Measurements from ENCODE around the gene MYT1. TPM values are rescaled to one million over a fixed set of nuclear protein-coding genes. Genes with fewer than 3 reads are reported as not detected.
A peak's percentile ranks its signal among the peaks of the same experiment; 100 is the strongest.

The MYT1 gene
- total RNA-seq, 3 donors from 2014 or later: not detected

GRCh38 chr20:64155258-64156135 lies 8.8 kb upstream of the MYT1 start:
- no peak for DNase-seq
- no peak for ATAC-seq
- no peak overlapping the region for H3K4me3 Mint-ChIP-seq
- no peaks in the 10 kb centered on the region for H3K4me1 Mint-ChIP-seq (ENCODE audit: low read depth)
- H3K9me3 Mint-ChIP-seq: no peaks in the 10 kb centered on the region
- H3K27me3 Mint-ChIP-seq (ENCODE audit: low read depth): peaks cover 13% of the 10 kb centered on the region
- no peaks in the 10 kb centered on the region for H3K36me3 Mint-ChIP-seq (ENCODE audit: insufficient read depth)

- no peaks in the 10 kb centered on the region for H3K36me3 Mint-ChIP-seq (ENCODE audit: insufficient read depth)
- H3K9me3 Mint-ChIP-seq: no peaks in the 10 kb centered on the region
- ATAC-seq (no peak), DNase-seq (no peak)
- no peak overlapping the region for H3K4me3 Mint-ChIP-seq
- peaks cover 22% of the 10 kb centered on the region for H3K27me3 Mint-ChIP-seq (ENCODE audit: low read depth)
- H3K4me1 Mint-ChIP-seq (ENCODE audit: low read depth): no peaks in the 10 kb centered on the region
These were observed 7.9 kb upstream of the MYT1 start for GRCh38 chr20:64156136-64156885.

GRCh38 chr20:64156886-64157875 lies 7.1 kb upstream of the MYT1 start:
- H3K4me3 Mint-ChIP-seq: no peak overlapping the region
- no peaks in the 10 kb centered on the region for H3K4me1 Mint-ChIP-seq (ENCODE audit: low read depth)
- DNase-seq (no peak), ATAC-seq (no peak)
- H3K27me3 Mint-ChIP-seq (ENCODE audit: low read depth): peaks cover 30% of the 10 kb centered on the region
- no peaks in the 10 kb centered on the region for H3K36me3 Mint-ChIP-seq (ENCODE audit: insufficient read depth)
- no peaks in the 10 kb centered on the region for H3K9me3 Mint-ChIP-seq

GRCh38 chr20:64157878-64158277 lies 6.4 kb upstream of the MYT1 start:
- H3K36me3 Mint-ChIP-seq (ENCODE audit: insufficient read depth): no peaks in the 10 kb centered on the region
- no peak overlapping the region for H3K4me3 Mint-ChIP-seq
- H3K4me1 Mint-ChIP-seq (ENCODE audit: low read depth): no peaks in the 10 kb centered on the region
- DNase-seq (no peak), ATAC-seq (no peak)
- no peaks in the 10 kb centered on the region for H3K9me3 Mint-ChIP-seq
- peaks cover 35% of the 10 kb centered on the region for H3K27me3 Mint-ChIP-seq (ENCODE audit: low read depth)

- Mint-ChIP-seq H3K9me3 (no peaks in the 10 kb centered on the region), H3K4me1 (ENCODE audit: low read depth) (no peaks in the 10 kb centered on the region), H3K27me3 (ENCODE audit: low read depth) (peaks cover 40% of the 10 kb centered on the region), H3K36me3 (ENCODE audit: insufficient read depth) (no peaks in the 10 kb centered on the region), H3K4me3 (no peak overlapping the region)
- no peak for DNase-seq
- ATAC-seq: no peak
These were observed 5.6 kb upstream of the MYT1 start for GRCh38 chr20:64158346-64159285.

- no peaks in the 10 kb centered on the region for H3K36me3 Mint-ChIP-seq (ENCODE audit: insufficient read depth)
- no peak for ATAC-seq
- peaks cover 46% of the 10 kb centered on the region for H3K27me3 Mint-ChIP-seq (ENCODE audit: low read depth)
These were observed 5.0 kb upstream of the MYT1 start for GRCh38 chr20:64159286-64159680.

GRCh38 chr20:64159711-64160110 lies 4.5 kb upstream of the MYT1 start:
- Mint-ChIP-seq H3K36me3 (ENCODE audit: insufficient read depth) (no peaks in the 10 kb centered on the region), H3K27me3 (ENCODE audit: low read depth) (peaks cover 49% of the 10 kb centered on the region), H3K4me3 (no peak overlapping the region), H3K9me3 (no peaks in the 10 kb centered on the region), H3K4me1 (ENCODE audit: low read depth) (no peaks in the 10 kb centered on the region)
- DNase-seq: no peak
- no peak for ATAC-seq

More at GRCh38 chr20:64159286-64159680, 5.0 kb upstream of the MYT1 start:
- H3K4me1 Mint-ChIP-seq (ENCODE audit: low read depth): no peaks in the 10 kb centered on the region
- no peak for DNase-seq
- no peaks in the 10 kb centered on the region for H3K9me3 Mint-ChIP-seq
- H3K4me3 Mint-ChIP-seq: no peak overlapping the region

GRCh38 chr20:64160118-64160517 lies 4.1 kb upstream of the MYT1 start:
- Mint-ChIP-seq H3K4me1 (ENCODE audit: low read depth) (no peaks in the 10 kb centered on the region), H3K27me3 (ENCODE audit: low read depth) (peaks cover 53% of the 10 kb centered on the region), H3K4me3 (no peak overlapping the region), H3K36me3 (ENCODE audit: insufficient read depth) (no peaks in the 10 kb centered on the region), H3K9me3 (no peaks in the 10 kb centered on the region)
- DNase-seq: no peak
- no peak for ATAC-seq

- DNase-seq: no peak
- no peak overlapping the region for H3K4me3 Mint-ChIP-seq
- H3K36me3 Mint-ChIP-seq (ENCODE audit: insufficient read depth): no peaks in the 10 kb centered on the region
- ATAC-seq: no peak
- no peaks in the 10 kb centered on the region for H3K9me3 Mint-ChIP-seq
- peaks cover 59% of the 10 kb centered on the region for H3K27me3 Mint-ChIP-seq (ENCODE audit: low read depth)
- H3K4me1 Mint-ChIP-seq (ENCODE audit: low read depth): no peaks in the 10 kb centered on the region
These were observed 3.5 kb upstream of the MYT1 start for GRCh38 chr20:64160526-64161355.

GRCh38 chr20:64161356-64162238 lies 2.7 kb upstream of the MYT1 start:
- ATAC-seq: peak in 1 of 2 donors; percentile 43
- no peaks in the 10 kb centered on the region for H3K4me1 Mint-ChIP-seq (ENCODE audit: low read depth)
- H3K36me3 Mint-ChIP-seq (ENCODE audit: insufficient read depth): no peaks in the 10 kb centered on the region
- no peaks in the 10 kb centered on the region for H3K9me3 Mint-ChIP-seq
- no peak for DNase-seq
- H3K4me3 Mint-ChIP-seq: no peak overlapping the region
- H3K27me3 Mint-ChIP-seq (ENCODE audit: low read depth): peaks cover 67% of the 10 kb centered on the region

- no peaks in the 10 kb centered on the region for H3K9me3 Mint-ChIP-seq
- H3K36me3 Mint-ChIP-seq (ENCODE audit: insufficient read depth): no peaks in the 10 kb centered on the region
- ATAC-seq (no peak), DNase-seq (no peak)
- H3K4me3 Mint-ChIP-seq: no peak overlapping the region
- H3K4me1 Mint-ChIP-seq (ENCODE audit: low read depth): no peaks in the 10 kb centered on the region
- H3K27me3 Mint-ChIP-seq (ENCODE audit: low read depth): peaks cover 75% of the 10 kb centered on the region
These were observed 1.9 kb upstream of the MYT1 start for GRCh38 chr20:64162239-64162910.

Measured in activated T-cell treated with anti-CD3 and anti-CD28 coated beads, Interleukin-2, amount 50 U/mL, for 4 hours (primary cell).